Measurements from ENCODE around the gene NTM. TPM values are rescaled to one million over a fixed set of nuclear protein-coding genes. Genes with fewer than 3 reads are reported as not detected.

The NTM gene
- total RNA-seq, 2 experiments from 2014 or later: not detected

GRCh38 chr11:131924001-131924400 is 553.6 kb downstream of the NTM start:
- DNase-seq (no peak), ATAC-seq (no peak)
- Mint-ChIP-seq H3K4me1 (ENCODE audit: low read depth) (no peaks in the 10 kb centered on the region), H3K9me3 (no peaks in the 10 kb centered on the region), H3K27me3 (peaks cover 1% of the 10 kb centered on the region), H3K36me3 (ENCODE audit: low read depth) (no peaks in the 10 kb centered on the region), H3K4me3 (no peak overlapping the region), H3K27ac (no peak overlapping the region)
- intact Hi-C loops (cut with micrococcal nuclease): no loop called here
- ChIA-PET CTCF (no interaction called here), POLR2A (no interaction called here)
- no peak for TF ChIP-seq CTCF (IDR thresholded peaks at IDR 0.05)

GRCh38 chr11:131924457-131925201 is 554.2 kb downstream of the NTM start:
- CTCF ChIA-PET: no interaction called here
- POLR2A ChIA-PET: no interaction called here
- intact Hi-C loops (cut with micrococcal nuclease): no loop called here
- peaks cover 1% of the 10 kb centered on the region for H3K27me3 Mint-ChIP-seq
- no peak overlapping the region for H3K4me3 Mint-ChIP-seq
- TF ChIP-seq CTCF (IDR thresholded peaks at IDR 0.05): no peak
- H3K9me3 Mint-ChIP-seq: no peaks in the 10 kb centered on the region
- no peak overlapping the region for H3K27ac Mint-ChIP-seq
- no peaks in the 10 kb centered on the region for H3K4me1 Mint-ChIP-seq (ENCODE audit: low read depth)
- ATAC-seq (no peak), DNase-seq (no peak)
- H3K36me3 Mint-ChIP-seq (ENCODE audit: low read depth): no peaks in the 10 kb centered on the region

GRCh38 chr11:131925829-131926228 is 555.4 kb downstream of the NTM start:
- ChIA-PET POLR2A (no interaction called here), CTCF (no interaction called here)
- no peaks in the 10 kb centered on the region for H3K27me3 Mint-ChIP-seq
- no peak overlapping the region for H3K27ac Mint-ChIP-seq
- H3K9me3 Mint-ChIP-seq: no peaks in the 10 kb centered on the region
- no peaks in the 10 kb centered on the region for H3K36me3 Mint-ChIP-seq (ENCODE audit: low read depth)
- TF ChIP-seq CTCF (IDR thresholded peaks at IDR 0.05): no peak
- DNase-seq (no peak), ATAC-seq (no peak)
- H3K4me3 Mint-ChIP-seq: no peak overlapping the region
- no peaks in the 10 kb centered on the region for H3K4me1 Mint-ChIP-seq (ENCODE audit: low read depth)
- intact Hi-C loops (cut with micrococcal nuclease): no loop called here

- Mint-ChIP-seq H3K27ac (no peak overlapping the region), H3K4me1 (ENCODE audit: low read depth) (no peaks in the 10 kb centered on the region), H3K27me3 (peaks cover 1% of the 10 kb centered on the region), H3K9me3 (no peaks in the 10 kb centered on the region), H3K36me3 (ENCODE audit: low read depth) (no peaks in the 10 kb centered on the region), H3K4me3 (no peak overlapping the region)
- DNase-seq (no peak), ATAC-seq (no peak)
- ChIA-PET CTCF (no interaction called here), POLR2A (interaction anchor here (0.6 kb wide), 1 partner anchor 305 kb away, joined by 3 read pairs; no protein-coding TSS in a partner anchor)
- intact Hi-C loops (cut with micrococcal nuclease): no loop called here
- TF ChIP-seq CTCF (IDR thresholded peaks at IDR 0.05): no peak
Measured at GRCh38 chr11:131928992-131929391, 558.6 kb downstream of the NTM start.

- TF ChIP-seq CTCF (IDR thresholded peaks at IDR 0.05): no peak
- H3K4me3 Mint-ChIP-seq: no peak overlapping the region
- H3K4me1 Mint-ChIP-seq (ENCODE audit: low read depth): no peaks in the 10 kb centered on the region
- no peak overlapping the region for H3K27ac Mint-ChIP-seq
- H3K36me3 Mint-ChIP-seq (ENCODE audit: low read depth): no peaks in the 10 kb centered on the region
- DNase-seq: no peak
- no peak for ATAC-seq
- ChIA-PET CTCF (no interaction called here), POLR2A (no interaction called here)
- no peaks in the 10 kb centered on the region for H3K9me3 Mint-ChIP-seq
- intact Hi-C loops (cut with micrococcal nuclease): no loop called here
- H3K27me3 Mint-ChIP-seq: peaks cover 1% of the 10 kb centered on the region
Measured at GRCh38 chr11:131932584-131933325, 562.3 kb downstream of the NTM start.
